ENCODE results near the gene POU2F1. TPM values are rescaled to one million over a fixed set of nuclear protein-coding genes. Genes with fewer than 3 reads are reported as not detected.

The POU2F1 gene
- total RNA-seq, 1 experiment from 2014 or later, result 29.6 TPM

GRCh38 chr1:167276969-167277368, 56.3 kb downstream of the POU2F1 start:
- CTCF ChIA-PET, result no interaction called here
- no TSS peak for BruUV-seq (replicated peaks)
- no peaks in the 10 kb centered on the region for H3K36me3 ChIP-seq (ENCODE audit: control insufficient read depth, insufficient read depth, low read length)
- H3K36me3 Mint-ChIP-seq (ENCODE audit: insufficient read depth, unreplicated experiment), result peaks cover 5% of the 10 kb centered on the region
- intact Hi-C loops (cut with micrococcal nuclease; ENCODE audit: unreplicated experiment), result no loop called here
- no peak for TF ChIP-seq CTCF (IDR thresholded peaks at IDR 0.05; ENCODE audit: insufficient read depth in 1 of 2, low read depth in 1 of 2, low read length in 1 of 2, severe bottlenecking in 1 of 2, unreplicated experiment in 1 of 2)
- H3K27ac Mint-ChIP-seq (ENCODE audit: unreplicated experiment), result no peak overlapping the region
- no peaks in the 10 kb centered on the region for H3K4me1 ChIP-seq
- H3K9me3 Mint-ChIP-seq (ENCODE audit: unreplicated experiment), result no peaks in the 10 kb centered on the region
- DNase-seq, result no peak
- no peaks in the 10 kb centered on the region for H3K27me3 Mint-ChIP-seq (ENCODE audit: insufficient read depth, unreplicated experiment)
- H3K4me3 Mint-ChIP-seq (ENCODE audit: unreplicated experiment), result no peak overlapping the region
- POLR2A ChIA-PET, result no interaction called here
- H3K4me1 Mint-ChIP-seq (ENCODE audit: low read depth, unreplicated experiment), result no peaks in the 10 kb centered on the region
- no peak overlapping the region for H3K4me3 ChIP-seq (ENCODE audit: low read depth, low read length)
- H3K27me3 ChIP-seq (replicated peaks; ENCODE audit: control insufficient read depth, insufficient read depth, low read length), result no peaks in the 10 kb centered on the region
- no peaks in the 10 kb centered on the region; the same call in 1 of the 2 replicates for H3K9me3 ChIP-seq

DNA sequence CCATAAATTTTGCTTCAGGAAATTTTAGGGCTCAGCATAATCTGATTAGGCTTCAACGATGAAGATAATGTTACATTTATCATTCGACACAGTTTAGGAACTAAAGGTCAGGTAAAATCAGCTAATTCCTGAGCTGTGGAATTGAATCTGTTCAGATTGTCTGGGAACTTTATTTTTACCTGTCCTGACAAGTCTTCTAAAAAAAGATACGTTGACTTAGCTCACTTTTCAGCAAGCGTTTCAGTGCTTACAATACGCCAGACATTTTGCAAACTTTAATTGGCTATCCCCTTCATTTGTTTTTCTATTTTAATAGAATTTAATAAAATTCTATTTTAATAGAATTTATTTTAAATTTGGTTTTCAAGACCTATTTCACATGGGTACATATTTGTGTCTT, 57.8 kb downstream of the POU2F1 start:
- Mint-ChIP-seq H3K9me3 (ENCODE audit: unreplicated experiment) (no peaks in the 10 kb centered on the region), H3K27ac (ENCODE audit: unreplicated experiment) (no peak overlapping the region), H3K27me3 (ENCODE audit: insufficient read depth, unreplicated experiment) (no peaks in the 10 kb centered on the region), H3K36me3 (ENCODE audit: insufficient read depth, unreplicated experiment) (peaks cover 5% of the 10 kb centered on the region), H3K4me3 (ENCODE audit: unreplicated experiment) (no peak overlapping the region), H3K4me1 (ENCODE audit: low read depth, unreplicated experiment) (peaks cover 5% of the 10 kb centered on the region)
- no peak for TF ChIP-seq CTCF (IDR thresholded peaks at IDR 0.05; ENCODE audit: insufficient read depth in 1 of 2, low read depth in 1 of 2, low read length in 1 of 2, severe bottlenecking in 1 of 2, unreplicated experiment in 1 of 2)
- Histone ChIP-seq H3K9me3 (no peaks in the 10 kb centered on the region; the same call in 1 of the 2 replicates), H3K36me3 (ENCODE audit: control insufficient read depth, insufficient read depth, low read length) (no peaks in the 10 kb centered on the region), H3K4me1 (no peaks in the 10 kb centered on the region), H3K4me3 (ENCODE audit: low read depth, low read length) (no peak overlapping the region), H3K27me3 (replicated peaks; ENCODE audit: control insufficient read depth, insufficient read depth, low read length) (no peaks in the 10 kb centered on the region)
- intact Hi-C loops (cut with micrococcal nuclease; ENCODE audit: unreplicated experiment), result no loop called here
- no peak for DNase-seq
- no TSS peak for BruUV-seq (replicated peaks)
- CTCF ChIA-PET, result no interaction called here
- POLR2A ChIA-PET, result no interaction called here

DNA sequence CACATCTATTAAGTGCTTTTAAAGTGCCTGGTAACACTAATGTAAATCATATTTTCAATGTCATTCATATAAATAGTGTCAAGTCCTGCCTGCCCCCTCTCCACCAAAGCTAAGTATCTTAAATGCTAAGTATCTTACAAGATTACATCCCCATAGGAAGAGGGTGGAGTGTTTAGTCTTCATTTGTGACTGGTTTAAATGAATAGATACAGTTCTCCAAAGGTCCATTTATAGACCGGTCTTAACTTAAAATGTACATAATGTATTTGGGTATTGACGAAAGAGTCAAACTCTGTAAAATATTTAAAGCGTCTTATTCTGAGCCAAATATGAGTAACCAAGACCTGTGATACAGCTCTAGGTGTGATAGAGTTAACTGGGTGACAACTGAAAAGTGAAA, 60.2 kb downstream of the POU2F1 start:
- ChIA-PET POLR2A (no interaction called here), CTCF (no interaction called here)
- Histone ChIP-seq H3K4me3 (ENCODE audit: low read depth, low read length) (no peak overlapping the region), H3K27me3 (replicated peaks; ENCODE audit: control insufficient read depth, insufficient read depth, low read length) (no peaks in the 10 kb centered on the region), H3K4me1 (no peaks in the 10 kb centered on the region), H3K36me3 (ENCODE audit: control insufficient read depth, insufficient read depth, low read length) (no peaks in the 10 kb centered on the region), H3K9me3 (no peaks in the 10 kb centered on the region; the same call in 1 of the 2 replicates)
- Mint-ChIP-seq H3K27me3 (ENCODE audit: insufficient read depth, unreplicated experiment) (no peaks in the 10 kb centered on the region), H3K27ac (ENCODE audit: unreplicated experiment) (no peak overlapping the region), H3K36me3 (ENCODE audit: insufficient read depth, unreplicated experiment) (peaks cover 5% of the 10 kb centered on the region), H3K9me3 (ENCODE audit: unreplicated experiment) (no peaks in the 10 kb centered on the region), H3K4me1 (ENCODE audit: low read depth, unreplicated experiment) (peaks cover 6% of the 10 kb centered on the region), H3K4me3 (ENCODE audit: unreplicated experiment) (no peak overlapping the region)
- BruUV-seq (replicated peaks), result no TSS peak
- no peak for TF ChIP-seq CTCF (IDR thresholded peaks at IDR 0.05; ENCODE audit: insufficient read depth in 1 of 2, low read depth in 1 of 2, low read length in 1 of 2, severe bottlenecking in 1 of 2, unreplicated experiment in 1 of 2)
- no peak for DNase-seq
- intact Hi-C loops (cut with micrococcal nuclease; ENCODE audit: unreplicated experiment), result no loop called here

Data from Caco-2 (cell line).